OCI-LY7 (cell line): ENCODE results near the gene INTS11.

Source experiments
- CTCF ChIP-seq: fragments of 200-600 bp; sonication (generic); conservative IDR thresholded peaks from 2 replicates; pipeline ENCODE4 v1.5.1; 2014; ENCODE audit warnings: mild to moderate bottlenecking, antibody characterized with exemption, low read length, moderate library complexity, mixed read lengths
- EZH2phosphoT487 ChIP-seq: fragments of 200-600 bp; sonication (generic); IDR thresholded peaks from 2 replicates; pipeline ENCODE4 v1.6.1; 2018; ENCODE audit warnings: low read depth, borderline replicate concordance, mild to moderate bottlenecking, mixed run types, antibody characterized with exemption, low read length, moderate library complexity, mixed read lengths

GRCh38 chr1:1371364-1371745, 46.9 kb upstream of the INTS11 start:
- no peak for TF ChIP-seq CTCF
- TF ChIP-seq EZH2phosphoT487, result no peak
